ENCODE measurements around the gene PDE8A. TPM values are rescaled to one million over a fixed set of nuclear protein-coding genes. Genes with fewer than 3 reads are reported as not detected.

Gene PDE8A
- total and polyA plus RNA-seq, 2 donors (not counting 3 experiments of a cell fraction or from before 2014, with no cell fraction given) = 21.3 to 45.7 TPM

- no peak for DNase-seq (ENCODE audit: low read depth, low spot score)
- H3K4me3 ChIP-seq (replicated peaks in 1 of 3; ENCODE audit: insufficient read depth in 1 of 3, low read depth in 1 of 3, low read length in 3 of 3) = no peak overlapping the region
- H3K9ac ChIP-seq (replicated peaks; ENCODE audit: extremely low read depth, insufficient read depth, low read length) = no peak overlapping the region
- H3K79me2 ChIP-seq (ENCODE audit: control insufficient read depth, insufficient read depth, low read length) = no peaks in the 10 kb centered on the region
- BruUV-seq (replicated peaks) = no TSS peak
- FAIRE-seq = no peak
- H3K27me3 ChIP-seq (ENCODE audit: control insufficient read depth in 2 of 2, insufficient read depth in 2 of 2, low read length in 2 of 2) = peaks cover 0 to 2% of the 10 kb centered on the region in 2 experiments
- no peaks in the 10 kb centered on the region for H3K9me3 ChIP-seq (replicated peaks; ENCODE audit: control insufficient read depth, insufficient read depth, low read length)
- no peak overlapping the region for H2AFZ ChIP-seq (ENCODE audit: low read depth, low read length)
- ChIA-PET POLR2A (no interaction called here), CTCF (interaction anchor here (0.7 to 1.6 kb wide), 3 partner anchors 18 to 150 kb away, joined by 3 to 5 read pairs (median 4); no protein-coding TSS in a partner anchor)
- no peak overlapping the region for H3K4me2 ChIP-seq (ENCODE audit: insufficient read depth, low read length)
- no peaks in the 10 kb centered on the region for H4K20me1 ChIP-seq (replicated peaks; ENCODE audit: control insufficient read depth, extremely low read depth, insufficient read depth, low read length)
- H3K9me1 ChIP-seq (replicated peaks; ENCODE audit: control insufficient read depth, extremely low read depth, insufficient read depth, low read length) = no peaks in the 10 kb centered on the region
- intact Hi-C loops (cut with micrococcal nuclease) (no loop called here), dilution Hi-C loops (cut with MboI; ENCODE audit: extremely low pct_ligation_motif_present, low sequenced_read_pairs) (no loop called here)
- TF ChIP-seq MAX (IDR thresholded peaks at IDR 0.05; ENCODE audit: insufficient read depth, insufficient read length) = no peak
- no peak for TF ChIP-seq EZH2 (IDR thresholded peaks at IDR 0.05; ENCODE audit: borderline replicate concordance, low read depth, low read length, severe bottlenecking)
- no peak for TF ChIP-seq FOS (IDR thresholded peaks at IDR 0.05; ENCODE audit: borderline replicate concordance, insufficient read depth, low read length)
- no peak for TF ChIP-seq CTCF (IDR thresholded peaks at IDR 0.05; ENCODE audit: extremely low read depth in 1 of 2, insufficient read depth in 1 of 2, low read depth in 1 of 2, low read length in 2 of 2)
- TF ChIP-seq GATA2 (IDR thresholded peaks at IDR 0.05; ENCODE audit: insufficient read depth, insufficient read length, low read depth, low read length) = no peak
- no peak for TF ChIP-seq JUN (IDR thresholded peaks at IDR 0.05; ENCODE audit: borderline replicate concordance, insufficient read depth, insufficient read length, low read depth)
- TF ChIP-seq MYC (IDR thresholded peaks at IDR 0.05; ENCODE audit: low read depth, low read length) = no peak
- no peak for TF ChIP-seq POLR2AphosphoS5 (IDR thresholded peaks at IDR 0.05; ENCODE audit: insufficient read depth, low read depth, low read length)
- TF ChIP-seq POLR2A (IDR thresholded peaks at IDR 0.05; ENCODE audit: low read depth, low read length) = no peak
- H3K4me1 ChIP-seq (ENCODE audit: control insufficient read depth, extremely low read depth, insufficient read depth, low read length) = no peaks in the 10 kb centered on the region
- no peak overlapping the region for H3K27ac ChIP-seq (ENCODE audit: insufficient read depth, low read depth, low read length)
- H3K36me3 ChIP-seq (ENCODE audit: control insufficient read depth in 2 of 2, extremely low read depth in 1 of 2, insufficient read depth in 2 of 2, low read length in 2 of 2) = no peaks in the 10 kb centered on the region
Measured at GRCh38 chr15:85150130-85150480, 168.4 kb downstream of the PDE8A start.
